Cardiac muscle cell (in vitro differentiated cells and primary cell): ENCODE measurements around the gene SEMA4A. TPM values are rescaled to one million over a fixed set of nuclear protein-coding genes. Genes with fewer than 3 reads are reported as not detected.

Experiments used
- DNase-seq, 2 donors: peaks; one replicate each; pipeline versions ENCODE4 v3.0.0 to v3.0.0-alpha.2; 2010 to 2017; ENCODE audit warnings: low read depth in 1 of 2, low spot score in 1 of 2
- H3K27ac ChIP-seq: fragments of 200-600 bp; sonication (generic); 2 replicates; pipeline ENCODE4 v1.5.1; 2016
- H3K27me3 ChIP-seq: fragments of 200-600 bp; sonication (generic); 2 replicates; pipeline ENCODE4 v1.6.0; 2016; ENCODE audit warnings: control low read depth
- H3K36me3 ChIP-seq: fragments of 200-600 bp; sonication (generic); 2 replicates; pipeline ENCODE4 v1.5.1; 2016; ENCODE audit warnings: control low read depth
- H3K4me1 ChIP-seq: fragments of 200-600 bp; sonication (generic); 2 replicates; pipeline ENCODE4 v1.8.1; 2017; ENCODE audit warnings: low read depth, mild to moderate bottlenecking, mixed run types
- H3K4me3 ChIP-seq: fragments of 200-600 bp; sonication (generic); 2 replicates; pipeline ENCODE4 v1.5.1; 2016; ENCODE audit warnings: mild to moderate bottlenecking
- H3K9me3 ChIP-seq: fragments of 200-600 bp; sonication (generic); 2 replicates; pipeline ENCODE4 v1.5.1; 2017; ENCODE audit warnings: low read depth, mild to moderate bottlenecking, control low read depth
- polyA plus RNA-seq: library from polyadenylated mRNA; unstranded; fragments of >200 nt; fragmentation: Nextera tagmentation; extraction: Ambion mirVana; gene quantifications from 2 replicates; pipeline ENCODE4 v1.2.1, GENCODE V29; 2016
- total RNA-seq: library from RNA; depleted of rRNA; stranded (reverse); fragments of >200 nt; gene quantifications from 2 replicates; pipeline ENCODE4 v1.2.3, GENCODE V29; 2016
- TF ChIP-seq, protein P1 (sequence below): IDR thresholded peaks from 2 replicates; pipeline ENCODE4 v1.5.1; 2012; ENCODE audit warnings: low read depth, mild to moderate bottlenecking, low read length

Gene SEMA4A
- total and polyA plus RNA-seq, 2 experiments from 2014 or later = 0.65 to 8.6 TPM

DNA sequence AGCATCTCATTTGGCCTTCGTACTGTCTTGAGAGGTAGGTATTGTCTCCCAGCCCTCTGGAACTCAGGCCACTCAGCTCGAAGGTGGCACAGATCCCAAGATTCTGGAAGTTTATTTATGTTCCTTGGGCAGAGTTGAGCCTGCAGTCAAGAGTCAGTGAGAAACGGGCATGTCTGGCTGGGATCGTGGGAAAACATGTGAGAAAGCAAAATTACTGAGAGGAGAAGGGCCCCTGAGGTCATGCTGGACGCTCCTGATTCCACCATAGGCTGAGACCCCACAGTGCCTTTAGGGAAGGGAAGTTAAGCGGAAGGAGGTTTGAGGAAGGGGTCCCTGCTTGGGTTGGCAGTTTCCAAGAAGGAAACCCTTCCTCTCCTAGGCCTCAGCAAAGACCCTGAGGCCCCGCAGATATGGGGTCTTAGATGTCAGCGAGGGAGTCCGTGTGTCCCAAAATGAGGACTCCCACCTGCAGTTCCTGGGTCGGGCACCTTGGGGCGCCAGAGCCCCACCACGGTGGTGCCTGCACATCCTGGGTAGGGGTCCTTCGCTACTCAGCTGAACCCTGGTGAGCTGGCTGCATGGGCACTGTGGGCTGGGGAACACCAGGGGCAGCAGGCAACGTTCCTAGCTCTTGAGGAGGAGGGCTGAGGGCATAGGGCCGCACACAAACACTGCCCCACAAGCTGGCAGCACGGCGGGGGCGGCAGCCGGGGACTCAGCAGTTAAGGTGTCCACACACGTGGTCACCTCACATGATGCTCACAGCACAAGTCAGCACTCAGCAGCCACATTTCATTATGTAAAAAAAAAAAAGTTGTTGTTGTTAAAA lies 12.3 kb upstream of the SEMA4A start:
- Histone ChIP-seq H3K4me3 (no peak overlapping the region), H3K36me3 (peaks cover 24% of the 10 kb centered on the region), H3K27ac (peak overlapping the region; percentile 49), H3K9me3 (no peaks in the 10 kb centered on the region), H3K4me1 (no peaks in the 10 kb centered on the region), H3K27me3 (no peaks in the 10 kb centered on the region)
- DNase-seq = peak in 1 of 2 donors; percentile 61
- TF ChIP-seq, protein P1, sequence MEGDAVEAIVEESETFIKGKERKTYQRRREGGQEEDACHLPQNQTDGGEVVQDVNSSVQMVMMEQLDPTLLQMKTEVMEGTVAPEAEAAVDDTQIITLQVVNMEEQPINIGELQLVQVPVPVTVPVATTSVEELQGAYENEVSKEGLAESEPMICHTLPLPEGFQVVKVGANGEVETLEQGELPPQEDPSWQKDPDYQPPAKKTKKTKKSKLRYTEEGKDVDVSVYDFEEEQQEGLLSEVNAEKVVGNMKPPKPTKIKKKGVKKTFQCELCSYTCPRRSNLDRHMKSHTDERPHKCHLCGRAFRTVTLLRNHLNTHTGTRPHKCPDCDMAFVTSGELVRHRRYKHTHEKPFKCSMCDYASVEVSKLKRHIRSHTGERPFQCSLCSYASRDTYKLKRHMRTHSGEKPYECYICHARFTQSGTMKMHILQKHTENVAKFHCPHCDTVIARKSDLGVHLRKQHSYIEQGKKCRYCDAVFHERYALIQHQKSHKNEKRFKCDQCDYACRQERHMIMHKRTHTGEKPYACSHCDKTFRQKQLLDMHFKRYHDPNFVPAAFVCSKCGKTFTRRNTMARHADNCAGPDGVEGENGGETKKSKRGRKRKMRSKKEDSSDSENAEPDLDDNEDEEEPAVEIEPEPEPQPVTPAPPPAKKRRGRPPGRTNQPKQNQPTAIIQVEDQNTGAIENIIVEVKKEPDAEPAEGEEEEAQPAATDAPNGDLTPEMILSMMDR = peak; percentile 62

DNA sequence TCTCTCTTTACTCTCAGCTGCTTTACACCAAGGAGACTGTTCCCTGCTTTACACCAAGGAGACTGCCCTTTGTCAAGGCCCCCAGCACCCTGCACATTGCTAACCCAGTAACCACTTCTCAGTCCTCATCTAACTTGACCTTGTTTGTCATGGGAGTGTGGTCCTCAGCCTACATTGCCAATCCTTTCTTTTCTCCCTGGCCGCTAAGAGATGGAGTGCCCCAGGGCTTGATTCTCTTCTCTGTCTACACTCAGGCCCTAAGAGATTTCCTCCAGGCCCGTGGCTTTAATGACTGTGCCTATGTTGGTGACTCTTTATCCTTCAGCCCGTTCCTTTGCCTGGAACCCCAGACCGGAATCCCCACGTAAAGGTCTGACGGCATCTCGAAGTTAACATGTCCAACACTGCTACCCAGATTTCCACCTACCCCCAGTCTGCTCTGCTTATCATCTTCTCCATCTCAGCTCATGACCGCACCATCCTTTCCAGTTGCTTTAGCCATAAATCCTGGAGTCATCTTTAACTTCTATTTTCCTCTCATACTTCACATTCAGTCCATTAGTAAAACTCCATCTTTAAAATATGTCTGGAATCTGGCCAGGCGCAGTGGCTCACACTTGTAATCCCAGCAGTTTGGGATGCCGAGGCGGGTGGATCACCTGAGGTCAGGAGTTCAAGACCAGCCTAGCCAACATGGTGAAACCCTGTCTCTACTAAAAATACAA lies 9.5 kb upstream of the SEMA4A start:
- H3K27me3 ChIP-seq = no peaks in the 10 kb centered on the region
- DNase-seq = no peak
- no peak overlapping the region for H3K4me3 ChIP-seq
- no peaks in the 10 kb centered on the region for H3K36me3 ChIP-seq
- TF ChIP-seq, protein P1 = no peak
- no peak overlapping the region for H3K27ac ChIP-seq
- no peaks in the 10 kb centered on the region for H3K4me1 ChIP-seq
- H3K9me3 ChIP-seq = no peaks in the 10 kb centered on the region

DNA sequence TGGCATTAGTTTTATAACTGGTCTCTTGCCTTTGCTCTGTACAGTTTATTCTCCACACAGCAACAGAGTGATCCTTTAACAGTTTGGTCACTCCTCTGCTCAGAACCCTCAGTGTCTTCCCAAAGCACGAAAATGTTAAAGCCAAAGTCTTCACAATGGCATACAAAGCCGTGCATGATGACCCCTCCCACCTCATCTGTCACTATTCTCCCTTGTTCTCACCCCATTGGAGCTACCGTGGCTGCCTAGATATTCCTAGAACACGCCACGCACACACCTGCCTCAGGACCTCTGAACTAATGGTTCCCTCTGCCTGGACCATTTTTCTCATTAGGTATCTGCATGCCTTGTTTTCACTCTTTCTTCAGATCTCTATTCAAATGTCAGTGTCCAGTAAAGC lies 8.6 kb upstream of the SEMA4A start:
- H3K36me3 ChIP-seq = no peaks in the 10 kb centered on the region
- TF ChIP-seq, protein P1 = no peak

DNA sequence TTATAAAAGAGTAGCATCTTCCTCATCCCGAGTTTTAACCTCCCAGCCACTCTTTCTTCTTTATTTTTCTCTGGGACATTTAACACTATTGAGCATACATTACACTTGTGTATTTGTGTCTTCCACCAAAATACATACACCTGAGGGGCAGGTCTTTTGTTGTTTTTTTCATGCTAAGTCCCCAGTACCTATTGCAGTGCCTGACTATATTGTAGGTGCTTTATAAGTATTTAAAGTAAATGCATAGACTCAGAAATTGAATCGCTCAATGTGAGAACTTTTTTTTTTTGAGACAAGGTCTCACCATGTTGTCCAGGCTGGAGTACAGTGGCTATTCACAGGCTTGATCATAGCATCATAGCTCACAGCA lies 7.8 kb upstream of the SEMA4A start:
- Histone ChIP-seq H3K9me3 (no peaks in the 10 kb centered on the region), H3K4me1 (no peaks in the 10 kb centered on the region), H3K4me3 (no peak overlapping the region), H3K27ac (no peak overlapping the region), H3K27me3 (peaks cover 14% of the 10 kb centered on the region), H3K36me3 (no peaks in the 10 kb centered on the region)
- DNase-seq = no peak
- TF ChIP-seq, protein P1 = no peak

More for the DNA sequence above, 8.6 kb upstream of the SEMA4A start:
- no peaks in the 10 kb centered on the region for H3K4me1 ChIP-seq
- H3K9me3 ChIP-seq = no peaks in the 10 kb centered on the region
- H3K4me3 ChIP-seq = no peak overlapping the region
- H3K27me3 ChIP-seq = peaks cover 5% of the 10 kb centered on the region
- no peak for DNase-seq
- H3K27ac ChIP-seq = no peak overlapping the region

DNA sequence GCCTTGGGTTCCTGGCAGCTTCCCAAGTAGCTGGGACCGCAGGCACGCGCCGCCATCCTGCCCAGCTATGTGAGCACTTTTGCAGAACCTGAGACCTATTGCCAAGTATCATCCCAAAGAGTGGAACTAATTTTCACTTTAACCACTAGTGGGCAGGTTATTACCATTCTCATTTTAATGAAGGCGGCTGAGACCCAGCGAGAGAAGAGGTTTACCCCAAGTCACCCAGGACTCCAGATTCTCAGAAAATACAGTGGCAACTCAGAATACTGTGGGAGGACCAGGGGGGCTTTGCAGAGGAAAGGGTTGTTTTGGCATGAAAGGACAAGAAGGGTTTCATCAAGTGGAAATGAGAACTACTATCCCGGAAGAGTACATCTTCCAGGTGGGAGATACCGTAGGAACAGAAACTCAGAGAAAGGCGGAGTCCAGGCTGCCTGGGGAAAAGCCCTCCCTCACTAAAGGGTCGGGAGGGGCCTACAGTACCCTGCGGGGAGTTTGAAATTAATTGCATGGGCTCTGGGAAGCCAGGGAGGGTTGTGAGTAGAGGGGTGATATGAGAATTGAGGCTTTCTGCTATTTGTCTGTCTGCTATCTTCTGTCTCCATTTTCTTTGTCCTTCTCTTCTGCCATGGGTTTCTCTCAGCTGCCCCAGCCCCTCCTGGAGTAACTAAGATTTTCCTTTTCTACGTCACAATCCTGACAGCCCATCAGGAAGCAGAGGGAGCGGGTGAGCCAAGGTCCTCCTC lies 7.2 kb upstream of the SEMA4A start:
- no peak overlapping the region for H3K27ac ChIP-seq
- peaks cover 19% of the 10 kb centered on the region for H3K27me3 ChIP-seq
- peak; percentile 70 to 96 for DNase-seq
- H3K4me1 ChIP-seq = no peaks in the 10 kb centered on the region
- H3K4me3 ChIP-seq = no peak overlapping the region
- H3K9me3 ChIP-seq = no peaks in the 10 kb centered on the region
- H3K36me3 ChIP-seq = no peaks in the 10 kb centered on the region
- TF ChIP-seq, protein P1 = peak; percentile 65
